Stimulated activated CD8-positive, alpha-beta memory T cell treated with anti-CD3 and anti-CD28 coated beads, Interleukin-7, amount 100 ng/mL, for 24 hours (primary cell): ENCODE measurements around the gene NPL.

ENCODE experiments used
- DNase-seq: peaks from one replicate; pipeline ENCODE4 v3.0.0-alpha.2; 2020; ENCODE audit warnings: low read depth

Gene NPL

DNA sequence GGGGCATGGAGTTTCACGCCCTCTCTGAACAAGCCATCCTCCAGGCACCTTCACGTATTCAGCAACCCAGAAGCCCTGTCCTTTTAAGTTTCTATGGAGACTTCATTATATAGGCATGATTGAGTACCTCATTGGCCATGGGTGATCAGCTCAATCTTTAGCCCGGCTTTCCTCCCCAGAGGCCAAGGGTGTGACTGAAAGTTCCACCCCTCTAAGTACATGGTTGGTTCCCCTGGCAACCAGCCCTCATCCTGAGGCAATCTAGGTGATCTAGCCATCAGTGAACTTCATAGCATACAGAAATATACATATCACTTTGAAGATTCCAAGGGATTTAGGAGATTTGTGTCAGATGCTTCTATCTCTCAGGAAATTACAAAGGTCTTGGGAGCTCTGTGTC lies 28.2 kb downstream of the NPL start:
- DNase-seq = no peak

DNA sequence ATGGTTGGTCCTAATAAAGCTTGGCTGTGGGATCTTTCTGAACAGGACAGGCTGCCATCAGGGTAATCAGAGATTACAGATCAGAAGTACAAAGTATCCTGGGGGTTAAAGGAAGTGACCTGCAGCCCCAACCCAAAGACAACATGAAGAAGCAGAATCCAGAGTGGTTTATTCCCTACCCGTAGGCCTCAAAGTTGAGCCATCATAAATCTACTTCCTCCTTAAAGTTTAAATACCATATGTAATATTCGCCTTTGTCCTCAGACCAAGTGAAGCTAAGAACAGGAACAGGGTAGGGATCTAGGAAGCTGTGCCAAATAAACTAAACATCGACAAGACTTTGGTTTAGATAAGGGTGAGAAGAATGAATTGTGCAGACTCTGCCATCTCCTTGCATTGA lies 33.6 kb downstream of the NPL start:
- DNase-seq = no peak

DNA sequence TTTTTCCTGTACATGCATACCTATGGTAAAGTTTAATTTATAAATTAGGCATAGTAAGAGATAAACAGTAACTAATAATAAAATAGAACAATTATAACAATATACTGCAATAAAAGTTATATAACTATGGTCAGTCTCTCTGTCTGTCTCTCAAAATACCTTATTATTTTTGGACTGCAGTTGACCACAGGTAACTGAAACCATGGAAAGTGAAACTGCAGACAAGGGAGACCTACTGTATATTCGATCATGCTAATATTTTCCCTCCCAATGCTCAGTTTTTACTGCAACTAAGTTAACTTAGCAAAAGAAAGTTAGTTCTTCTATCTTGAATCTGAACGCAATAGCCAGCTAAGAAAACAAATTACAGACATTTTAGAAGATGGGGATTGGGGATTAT lies 37.3 kb downstream of the NPL start:
- no peak for DNase-seq

DNA sequence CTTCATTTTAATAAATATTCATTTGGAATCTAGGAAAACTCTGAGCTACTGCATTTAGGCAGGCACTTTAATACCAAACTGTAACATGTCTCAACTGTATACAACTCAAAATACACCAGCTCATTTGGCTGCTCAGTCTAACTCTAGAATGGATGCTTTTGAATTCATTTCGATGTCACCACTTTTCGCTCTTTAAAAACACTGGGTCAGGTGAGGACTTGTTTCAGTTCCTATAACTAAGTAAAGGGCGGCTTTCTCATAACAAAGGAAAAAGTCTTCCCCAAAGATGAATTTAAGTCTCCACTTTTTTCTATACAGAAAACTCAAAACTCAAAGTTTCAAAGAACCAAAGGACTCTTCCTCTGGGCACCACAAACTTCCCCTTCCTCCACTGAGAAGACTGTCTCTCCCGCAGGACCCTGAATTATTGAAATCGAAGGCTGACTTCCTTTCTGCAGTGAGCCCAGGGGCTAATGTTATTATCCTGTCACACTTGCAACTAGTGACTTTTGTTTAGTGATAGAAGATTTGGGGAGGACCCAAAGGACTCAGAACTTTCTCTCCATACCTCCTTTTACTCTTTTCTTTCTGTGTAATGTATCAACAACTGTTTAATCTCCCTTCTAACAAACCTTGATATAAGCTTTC lies 39.8 kb downstream of the NPL start:
- no peak for DNase-seq

DNA sequence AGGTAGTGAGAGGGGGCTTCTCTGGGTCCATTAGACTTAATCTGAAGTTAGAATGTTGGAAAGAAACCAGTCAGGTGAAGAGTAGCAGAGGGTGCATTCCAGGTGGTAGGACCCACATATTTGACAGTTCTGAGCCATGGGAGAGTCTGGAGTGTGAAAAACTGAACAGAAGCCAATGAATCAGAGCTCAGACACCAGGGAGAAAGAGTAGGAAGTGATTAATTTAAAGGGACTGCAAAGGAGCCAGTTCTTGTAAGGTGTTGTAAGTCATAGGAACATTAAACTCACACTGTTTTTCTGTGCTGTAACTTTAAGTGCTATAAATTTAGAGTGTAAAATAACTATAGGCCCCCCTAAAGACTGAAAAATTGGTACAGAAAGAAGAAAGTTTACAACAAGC lies 43.7 kb downstream of the NPL start:
- DNase-seq = no peak

DNA sequence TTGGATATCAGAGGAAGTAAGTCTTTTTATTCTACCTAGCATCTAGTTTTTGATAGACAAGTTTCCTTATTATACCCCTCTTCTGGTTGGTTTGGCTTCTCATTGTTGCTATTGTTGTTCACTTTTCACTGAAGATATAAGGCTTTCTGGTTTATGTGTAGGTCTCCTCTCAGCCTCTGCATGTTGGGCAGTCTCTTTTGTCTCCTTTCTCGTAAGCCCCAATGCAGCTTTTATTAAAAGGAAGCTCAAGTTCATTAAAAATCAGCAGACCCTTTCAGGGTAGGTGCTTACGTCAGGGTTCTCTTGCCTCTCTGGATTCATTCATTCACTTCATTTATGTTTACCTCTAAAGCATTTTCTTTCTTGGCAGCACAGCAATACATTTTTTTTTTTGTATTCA lies 44.8 kb downstream of the NPL start:
- no peak for DNase-seq

DNA sequence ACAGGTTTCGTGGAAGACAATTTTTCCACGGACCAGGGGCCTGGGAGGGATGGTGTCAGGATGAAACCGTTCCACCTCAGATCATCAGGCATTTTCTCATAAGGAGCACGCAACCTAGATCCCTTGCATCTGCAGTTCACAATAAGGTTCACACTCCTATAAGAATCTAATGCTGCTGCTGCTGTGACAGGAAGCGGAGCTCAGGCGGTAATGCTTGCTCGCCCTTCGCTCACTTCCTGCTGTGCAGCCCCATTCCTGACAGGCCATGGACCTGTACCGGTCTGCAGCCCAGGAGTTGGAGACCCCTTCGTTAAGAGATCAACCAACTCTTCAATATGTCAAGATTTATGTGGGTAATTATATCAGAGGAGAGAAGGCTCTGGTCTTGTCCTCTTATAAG lies 46.2 kb downstream of the NPL start:
- DNase-seq = no peak

DNA sequence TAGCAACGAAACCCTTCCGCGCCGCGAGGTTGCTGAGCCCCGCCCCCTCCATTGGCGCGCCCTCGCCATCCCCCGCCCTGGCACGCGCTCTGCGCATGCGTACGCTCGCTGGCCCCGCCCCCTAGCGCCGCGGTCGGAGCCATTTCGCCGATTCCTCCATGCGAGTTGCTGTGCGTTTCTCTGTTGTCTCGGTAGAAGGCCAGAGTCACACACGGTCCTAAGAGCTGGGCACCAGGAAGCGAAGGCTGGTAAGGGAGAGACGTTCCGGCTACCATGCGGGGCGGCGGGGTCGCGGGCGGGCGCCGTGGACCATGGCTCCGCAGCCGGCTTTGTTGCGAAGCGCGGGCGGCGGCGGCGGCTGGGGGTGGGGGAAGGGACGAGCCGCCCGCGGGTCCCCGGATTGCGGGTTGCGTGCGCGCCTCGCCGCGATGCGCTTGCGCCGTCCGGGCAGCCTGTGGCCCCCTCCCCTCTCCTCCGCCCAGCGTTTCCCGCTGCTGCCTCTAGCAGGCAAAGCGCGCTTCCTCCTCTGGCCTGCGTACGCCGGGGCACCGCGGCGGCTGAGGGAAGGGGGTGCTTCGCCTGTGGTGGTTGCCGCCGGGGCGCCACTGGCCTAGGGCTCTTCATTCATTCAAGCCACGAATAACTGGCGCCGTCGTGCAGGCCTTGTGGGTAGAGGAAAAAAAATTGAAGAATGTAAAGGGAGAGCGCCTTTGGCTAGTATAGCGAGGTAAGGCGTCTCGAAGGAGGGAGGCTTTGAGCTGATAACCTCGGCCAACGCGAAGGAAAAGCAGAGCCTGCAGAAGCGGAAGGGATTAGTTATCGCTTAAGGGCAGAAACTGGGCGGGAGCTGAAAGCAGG lies 49.9 kb downstream of the NPL start, which contains the start of gene DHX9:
TSS of gene DHX9 (plus strand) at position 139 of the 858 bp plus-strand sequence. CDS start 3,220 bp downstream, outside the sequence.
- peak; percentile 92 for DNase-seq

DNA sequence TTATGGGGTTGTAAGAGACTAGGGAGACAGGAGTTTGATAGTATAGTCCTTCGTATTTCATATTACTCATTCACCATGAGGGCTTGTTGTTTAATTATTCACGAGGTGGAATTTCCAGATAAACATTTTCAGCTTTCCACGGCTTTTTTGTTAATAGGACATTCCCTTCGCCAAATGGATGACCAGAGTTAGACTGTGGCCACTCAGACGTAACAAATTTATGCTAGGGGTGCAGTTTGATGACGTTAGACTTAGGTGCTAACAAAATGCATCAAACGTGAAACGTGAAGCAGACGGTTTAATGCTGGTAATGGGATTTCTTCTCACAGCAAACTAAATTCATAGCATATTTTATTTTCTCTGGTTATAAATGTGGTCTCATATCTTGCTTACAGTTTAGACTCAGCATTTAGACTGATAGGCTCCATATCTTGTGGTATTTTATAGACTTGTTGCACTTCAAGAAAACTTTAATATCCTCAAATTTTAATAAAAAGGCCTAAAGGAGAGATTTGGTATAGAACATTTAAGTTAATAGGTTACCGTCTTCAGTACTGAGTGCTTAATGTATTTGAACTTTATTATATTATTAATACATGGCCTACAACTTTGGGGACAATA lies 51.9 kb downstream of the NPL start:
- no peak for DNase-seq

DNA sequence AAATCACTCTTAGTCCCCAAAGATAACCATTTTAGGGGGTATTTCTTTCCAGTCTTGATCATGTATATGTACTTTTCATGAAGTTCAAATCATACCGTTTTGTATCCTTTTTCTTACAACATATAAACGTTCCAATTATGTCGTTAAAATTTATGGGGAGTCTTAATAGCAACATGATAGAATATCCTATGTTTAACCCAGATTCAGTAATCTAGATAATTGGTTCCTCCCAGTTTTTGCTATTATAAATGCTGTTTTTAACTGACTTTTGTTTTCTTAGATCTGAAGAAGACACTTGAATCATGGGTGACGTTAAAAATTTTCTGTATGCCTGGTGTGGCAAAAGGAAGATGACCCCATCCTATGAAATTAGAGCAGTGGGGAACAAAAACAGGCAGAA lies 52.7 kb downstream of the NPL start:
- no peak for DNase-seq

DNA sequence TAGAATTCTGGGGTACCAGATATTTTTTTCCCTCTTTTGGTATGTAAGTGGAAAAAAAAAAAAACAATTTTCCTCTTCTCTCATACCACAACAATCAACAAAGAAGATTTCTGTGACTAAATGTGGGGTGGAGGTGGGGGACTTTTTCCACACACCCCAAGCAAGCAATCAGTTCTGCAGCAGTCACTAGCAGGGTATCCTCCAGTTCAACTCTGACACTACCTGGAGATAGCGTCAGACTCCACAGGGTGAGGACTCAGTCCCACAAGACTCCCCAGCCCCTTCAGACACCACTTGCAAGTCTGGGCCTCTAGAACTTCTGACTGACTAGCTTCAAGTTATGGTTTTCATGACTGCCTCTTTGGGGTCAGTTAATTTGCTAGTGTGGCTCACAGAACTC lies 55.8 kb downstream of the NPL start:
- no peak for DNase-seq

DNA sequence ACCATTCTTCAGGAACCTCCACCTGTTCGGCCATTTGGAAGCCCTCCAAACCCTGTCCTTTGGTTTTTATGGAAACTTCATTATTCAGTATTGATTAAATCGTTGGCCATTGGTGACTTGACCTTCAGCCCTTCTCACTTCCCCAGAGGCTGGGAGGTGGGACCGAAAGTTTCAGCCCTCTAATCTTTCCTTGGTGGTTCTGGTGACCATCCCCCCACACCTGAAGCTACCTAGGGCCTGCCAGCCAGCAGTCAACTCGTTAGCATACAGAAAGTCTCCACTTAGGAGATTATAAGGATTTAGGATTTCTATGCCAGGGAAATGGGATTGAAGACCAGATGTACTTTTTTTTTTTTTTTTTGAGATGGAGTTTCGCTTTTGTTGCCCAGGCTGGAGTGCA lies 56.3 kb downstream of the NPL start:
- DNase-seq = no peak

DNA sequence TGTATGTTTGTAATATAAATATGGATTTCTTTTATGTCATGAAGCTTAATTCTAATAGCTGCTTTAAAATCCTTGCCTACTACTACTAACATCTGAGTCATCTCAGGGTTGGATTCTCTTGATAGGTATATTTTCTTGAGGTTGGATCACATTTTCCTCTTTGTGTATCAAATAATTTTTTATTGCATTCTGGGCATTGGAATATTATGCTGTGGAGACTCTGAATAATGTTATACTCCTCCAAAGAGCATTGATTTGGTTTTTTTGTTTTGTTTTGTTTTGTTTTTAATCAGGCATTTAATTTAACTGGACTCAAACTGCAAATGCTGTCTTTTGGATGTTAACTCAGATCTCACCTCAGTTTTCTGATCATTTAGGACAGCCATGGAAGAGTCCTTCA lies 57.5 kb downstream of the NPL start:
- DNase-seq = no peak

DNA sequence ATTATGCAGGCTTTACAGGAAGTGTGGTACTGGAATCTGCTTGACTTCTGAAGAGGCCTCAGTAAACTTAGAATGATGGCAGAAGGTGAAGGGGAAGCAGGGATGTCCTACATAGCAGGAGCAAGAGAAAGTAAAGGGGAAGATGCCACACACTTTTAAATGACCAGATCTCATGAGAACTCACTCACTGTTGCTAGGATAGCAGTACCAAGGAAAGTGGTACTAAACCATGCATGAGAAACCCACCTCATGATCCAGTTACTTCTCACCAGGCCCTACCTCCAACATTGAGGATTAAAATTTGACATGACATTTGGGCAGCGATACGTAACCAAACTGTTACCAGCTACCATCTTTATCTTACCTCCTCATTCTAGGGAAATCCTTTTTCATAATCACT lies 59.2 kb downstream of the NPL start:
- no peak for DNase-seq

DNA sequence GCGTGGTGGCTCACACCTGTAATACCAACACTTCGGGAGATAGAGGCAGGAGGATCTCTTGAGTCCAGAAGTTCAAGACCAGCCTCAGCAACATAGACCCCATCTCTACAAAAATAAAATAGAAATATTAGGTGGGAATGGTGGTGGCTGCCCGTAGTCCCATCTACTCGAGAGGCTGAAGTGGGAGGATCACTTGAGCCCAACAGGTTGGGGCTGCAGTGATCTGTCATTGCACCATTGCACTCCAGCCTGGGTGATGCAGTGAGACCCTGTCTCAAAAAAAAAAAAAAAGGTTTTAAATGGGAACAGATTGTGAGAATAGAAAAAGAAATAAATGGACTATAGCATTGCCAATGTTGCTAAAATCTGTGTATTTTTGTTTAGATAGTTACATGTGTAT lies 60.7 kb downstream of the NPL start:
- no peak for DNase-seq

DNA sequence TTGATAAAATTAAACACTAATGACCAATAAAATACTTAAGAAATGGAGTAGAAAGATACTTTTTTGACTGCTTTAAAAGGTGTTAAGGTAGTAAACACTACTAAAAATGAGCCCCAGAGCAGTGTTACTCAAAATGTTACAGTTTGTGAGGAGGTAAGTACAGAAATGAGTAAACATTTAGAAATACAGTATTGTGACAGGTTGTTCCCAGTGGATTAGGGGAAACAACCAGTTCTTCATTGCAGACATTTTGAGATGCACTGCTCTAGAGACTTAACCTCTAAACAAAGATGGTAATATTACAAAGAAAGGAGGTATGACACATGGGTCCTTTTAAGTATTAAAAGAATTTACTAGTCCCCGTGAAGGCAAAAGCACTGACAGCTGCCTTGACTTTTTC lies 62.3 kb downstream of the NPL start:
- no peak for DNase-seq

DNA sequence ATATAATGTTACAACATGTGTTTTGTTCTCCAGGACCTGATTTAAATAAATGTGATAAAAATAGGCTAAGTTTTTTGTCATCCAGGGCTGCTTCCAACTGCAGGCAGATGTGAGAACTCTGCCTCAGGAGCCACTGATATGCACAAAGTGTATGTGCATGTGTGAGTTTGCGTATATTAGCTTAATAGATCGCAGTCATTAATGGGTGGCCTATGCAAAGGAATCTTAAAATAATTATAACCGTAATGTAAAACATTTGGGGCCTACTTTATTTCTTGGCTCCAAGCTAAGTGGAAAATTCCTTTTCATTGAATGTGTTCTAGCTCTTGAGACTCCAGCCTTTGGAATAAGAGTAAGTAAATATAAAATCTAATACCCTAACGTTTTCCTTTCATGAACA lies 66.3 kb downstream of the NPL start:
- no peak for DNase-seq

DNA sequence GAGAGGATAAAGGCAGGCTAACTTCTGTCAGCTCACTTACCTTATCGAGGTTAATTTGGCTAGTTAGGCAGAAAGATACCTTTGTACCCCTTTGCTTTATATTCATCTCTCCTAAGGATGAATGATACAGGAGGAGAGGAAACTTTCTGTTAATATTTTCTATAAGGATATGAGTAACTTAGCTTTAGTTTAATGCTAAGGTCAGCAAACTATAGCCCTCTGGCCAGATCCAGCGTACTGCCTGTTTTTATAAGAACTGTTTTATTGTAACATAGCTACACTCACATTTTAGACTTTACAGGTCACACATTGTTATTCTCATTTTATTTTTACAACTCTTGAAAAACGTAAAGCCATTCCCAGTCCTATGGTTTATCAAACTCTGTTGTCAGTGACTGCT lies 67.6 kb downstream of the NPL start:
- DNase-seq = no peak

DNA sequence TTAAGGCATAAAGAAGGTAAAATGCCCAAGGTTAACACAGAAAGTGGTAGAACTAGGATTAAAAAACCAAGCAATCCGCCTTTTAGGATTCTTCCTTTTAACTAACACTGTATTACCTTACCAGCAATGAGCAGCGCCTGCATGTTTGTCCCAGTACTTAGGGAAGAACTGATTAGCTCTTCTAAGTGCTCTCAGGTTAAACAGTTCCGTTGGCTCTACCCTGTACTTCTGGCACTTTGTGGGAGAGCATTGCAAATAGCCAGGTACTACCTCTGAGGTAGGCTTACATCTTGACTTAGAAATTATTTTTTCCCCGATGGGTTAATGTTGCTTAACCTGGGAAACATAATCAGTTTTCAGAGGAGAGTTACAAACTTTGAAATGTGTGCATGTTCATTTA lies 71.1 kb downstream of the NPL start:
- no peak for DNase-seq

DNA sequence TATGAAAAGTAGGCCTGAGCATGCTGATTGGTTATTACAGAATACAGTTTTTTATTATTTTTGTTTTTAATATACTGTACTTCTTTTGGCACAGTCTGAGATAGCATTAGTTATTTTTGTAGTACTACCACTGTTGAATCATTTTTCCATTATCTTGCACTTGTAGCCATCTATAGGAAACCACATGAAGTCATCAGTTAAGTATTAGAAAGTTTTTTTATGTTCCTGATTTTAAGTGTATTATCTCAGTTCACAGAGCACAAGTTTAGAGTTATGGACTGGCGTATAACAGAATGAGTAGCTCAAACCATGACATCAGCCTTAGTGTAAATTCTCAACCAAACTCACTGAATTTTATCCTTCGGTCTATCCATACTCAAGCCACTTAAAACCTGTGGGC lies 72.4 kb downstream of the NPL start:
- no peak for DNase-seq

DNA sequence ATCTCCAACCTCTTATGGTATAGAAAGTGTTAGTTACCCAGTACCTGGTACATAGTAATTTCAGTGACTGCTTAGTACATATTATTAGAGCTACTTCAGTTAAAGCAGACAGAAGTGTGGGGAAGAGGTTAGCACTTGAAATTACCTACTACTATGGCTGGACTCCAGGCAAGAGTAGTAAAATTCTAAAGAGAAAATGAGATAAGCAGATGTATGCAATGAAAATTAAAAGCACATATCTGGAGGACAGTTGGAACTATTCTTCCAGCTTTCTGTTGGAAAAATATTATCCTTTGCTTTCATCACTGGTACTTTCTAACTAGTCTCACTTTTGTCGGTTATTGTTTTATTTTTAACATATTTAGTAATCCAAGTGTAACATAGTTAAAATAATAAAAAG lies 73.3 kb downstream of the NPL start:
- DNase-seq = no peak

DNA sequence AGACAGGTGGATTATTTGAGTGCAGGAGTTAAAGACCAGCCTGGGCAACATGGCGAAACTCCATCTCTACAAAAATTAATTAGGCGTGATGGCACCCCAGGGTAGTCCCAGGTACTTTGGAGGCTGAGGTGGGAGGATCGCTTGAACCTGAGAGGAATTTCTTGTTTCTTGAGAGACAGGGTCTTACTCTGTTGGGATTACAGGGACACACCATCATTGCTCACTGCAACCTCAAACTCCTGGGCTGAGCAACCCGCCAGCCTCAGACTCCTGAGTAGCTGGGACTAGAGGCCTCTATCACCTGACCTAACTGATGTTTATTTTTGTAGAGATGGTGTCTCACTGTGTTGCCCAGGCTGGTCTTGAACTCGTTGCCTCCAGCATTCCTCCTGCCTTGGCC lies 74.4 kb downstream of the NPL start:
- no peak for DNase-seq

DNA sequence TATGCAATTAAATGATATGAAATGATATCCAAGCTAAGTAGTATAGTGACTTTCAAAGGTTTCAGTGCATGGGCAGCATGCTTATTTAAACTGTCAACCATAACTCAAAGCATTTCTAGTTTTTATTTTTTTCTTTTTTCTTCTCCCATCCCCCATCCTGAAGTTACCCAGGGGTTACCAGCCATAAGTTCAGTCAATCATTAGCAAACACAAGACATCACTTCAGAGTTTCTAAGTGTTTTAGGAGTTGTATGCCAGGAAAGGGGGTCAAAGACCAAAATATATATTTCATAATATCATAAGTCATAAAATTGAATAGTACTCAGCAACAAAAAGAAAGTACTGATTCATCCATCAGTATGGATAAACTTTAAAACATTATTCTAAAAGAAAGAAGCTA lies 78.3 kb downstream of the NPL start:
- no peak for DNase-seq
